GM12878 (cell line): ENCODE measurements around the gene IMMP2L. TPM values are rescaled to one million over a fixed set of nuclear protein-coding genes. Genes with fewer than 3 reads are reported as not detected.

Source experiments
- ATAC-seq: fragments of 200-7000 bp; cut with Tn5 transposase; 3 replicates; pipeline ENCODE4 v1.9.1; 2020; ENCODE audit warnings: mild to moderate bottlenecking, moderate library complexity
- BruUV-seq: library from RNA; stranded (reverse); fragments of 400-500 nt; replicated peaks from 2 replicates; lab custom pipeline; 2021; lab: Mats Ljungman, UMichigan
- CTCF ChIA-PET: fragments of 300-600 bp; sonication (Branson Sonifier 250); formaldehyde crosslinking; extraction: SDS; loops from one replicate; lab custom pipeline; 2021; ENCODE audit warnings: inconsistent platforms; lab: Yijun Ruan, JAX
- POLR2A ChIA-PET: fragments of 350-600 bp; formaldehyde crosslinking; extraction: SDS; loops from one replicate; lab custom pipeline; 2021; ENCODE audit warnings: inconsistent platforms; lab: Charles Lee
- RAD21 ChIA-PET: fragments of 300-600 bp; sonication (Branson Sonifier 250); formaldehyde crosslinking; loops from one replicate; lab custom pipeline; 2023; ENCODE audit warnings: antibody characterized with exemption; ENCODE audit not compliant: unreplicated experiment; lab: Charles Lee
- SMC1A ChIA-PET: fragments of 300-600 bp; sonication (Branson Sonifier 250); formaldehyde crosslinking; loops from one replicate; lab custom pipeline; 2023; ENCODE audit not compliant: unreplicated experiment, uncharacterized antibody; lab: Charles Lee
- DNase-seq: peaks from one replicate; pipeline ENCODE4 v3.0.0-alpha.2; 2011; ENCODE audit warnings: low read depth, low spot score
- FAIRE-seq: peaks from 3 replicates; lab custom pipeline; 2011; peaks lifted over from hg19 to GRCh38; lab: Jason Lieb, UNC
- H2AFZ ChIP-seq: 2 replicates; pipeline ENCODE4 v1.6.0; 2011; ENCODE audit warnings: low read depth, low read length, control low read depth; ENCODE audit not compliant: control insufficient read depth
- H3K27ac ChIP-seq: 2 replicates; pipeline ENCODE4 v1.5.1; 2011; ENCODE audit warnings: control low read depth; ENCODE audit not compliant: control insufficient read depth, insufficient read depth
- H3K27me3 ChIP-seq, 2 experiments: replicated peaks in 1 of 2; 2 replicates each; pipeline versions ENCODE4 v1.6.0 to v1.6.1; 2011; ENCODE audit warnings: low read length in 1 of 2; ENCODE audit not compliant: control insufficient read depth in 2 of 2, insufficient read depth in 2 of 2
- H3K36me3 ChIP-seq, 2 experiments: 2 replicates each; pipeline ENCODE4 v1.5.1; 2011; ENCODE audit warnings: low read length in 1 of 2; ENCODE audit not compliant: control insufficient read depth in 2 of 2, insufficient read depth in 2 of 2
- H3K4me1 ChIP-seq: 2 replicates; pipeline ENCODE4 v1.6.1; 2011; ENCODE audit warnings: mild to moderate bottlenecking, low read length, moderate library complexity, mixed read lengths; ENCODE audit not compliant: control insufficient read depth, insufficient read depth
- H3K4me2 ChIP-seq: 2 replicates; pipeline ENCODE4 v1.6.0; 2011; ENCODE audit warnings: control low read depth; ENCODE audit not compliant: control insufficient read depth, insufficient read depth
- H3K4me3 ChIP-seq: fragments of 200-600 bp; sonication (generic); 2 replicates; pipeline ENCODE4 v1.5.1; 2016
- H3K79me2 ChIP-seq: 2 replicates; pipeline ENCODE4 v1.6.0; 2011; ENCODE audit warnings: low read length; ENCODE audit not compliant: control insufficient read depth, insufficient read depth
- H3K9ac ChIP-seq: 2 replicates; pipeline ENCODE4 v1.8.0; 2011; ENCODE audit warnings: low read length, control low read depth, mixed read lengths; ENCODE audit not compliant: control insufficient read depth, insufficient read depth
- H3K9me3 ChIP-seq: replicated peaks from 3 replicates; pipeline ENCODE4 v1.5.1; 2011; ENCODE audit warnings: mild to moderate bottlenecking, low read length; ENCODE audit not compliant: control insufficient read depth, insufficient read depth
- H4K20me1 ChIP-seq: 2 replicates; pipeline ENCODE4 v1.6.0; 2011; ENCODE audit not compliant: control insufficient read depth, insufficient read depth
- ATF7 ChIP-seq: fragments of 450-650 bp; IDR thresholded peaks from 2 replicates; pipeline ENCODE4 v1.6.1; 2016; ENCODE audit warnings: low read depth, mild to moderate bottlenecking
- BCL11A ChIP-seq: IDR thresholded peaks from 2 replicates; pipeline ENCODE4 v1.6.1; 2011; ENCODE audit warnings: low read depth, low read length
- CBFB ChIP-seq: IDR thresholded peaks from 2 replicates; pipeline ENCODE4 v1.6.1; 2016; ENCODE audit warnings: antibody characterized with exemption, low read depth
- CREM ChIP-seq: IDR thresholded peaks from 2 replicates; pipeline ENCODE4 v1.6.1; 2014; ENCODE audit warnings: antibody characterized with exemption, low read depth
- HDAC2 ChIP-seq: fragments of 200-600 bp; sonication (generic); IDR thresholded peaks from 2 replicates; pipeline ENCODE4 v1.6.1; 2017
- MTA3 ChIP-seq: IDR thresholded peaks from 2 replicates; pipeline ENCODE4 v1.6.1; 2012; ENCODE audit warnings: low read length, inconsistent platforms, borderline replicate concordance
- NFIC ChIP-seq: IDR thresholded peaks from 2 replicates; pipeline ENCODE4 v1.6.1; 2012; ENCODE audit warnings: low read depth, mild to moderate bottlenecking, inconsistent platforms, low read length, moderate library complexity
- POU2F2 ChIP-seq: IDR thresholded peaks from 3 replicates; pipeline ENCODE4 v1.6.1; 2011; ENCODE audit warnings: low read depth, mild to moderate bottlenecking, low read length, borderline replicate concordance
- SMC3 ChIP-seq: IDR thresholded peaks from 2 replicates; pipeline ENCODE4 v1.6.1; 2011; ENCODE audit warnings: low read length, improper control_type of control experiment, borderline replicate concordance
- STAT1 ChIP-seq: fragments of 450-650 bp; conservative IDR thresholded peaks from 2 replicates; pipeline ENCODE4 v1.6.1; 2014; ENCODE audit warnings: antibody characterized with exemption, mild to moderate bottlenecking
- ZNF274 ChIP-seq: IDR thresholded peaks from one replicate; pipeline ENCODE4 v1.8.0; 2011; ENCODE audit not compliant: insufficient read length, insufficient read depth
- ZNF384 ChIP-seq: IDR thresholded peaks from 2 replicates; pipeline ENCODE4 v1.6.1; 2012; ENCODE audit warnings: low read depth, mild to moderate bottlenecking, low read length, improper control_type of control experiment, borderline replicate concordance
- WGBS: methylation state at CpG from one replicate; pipeline ENCODE4 v1.1.6; 2016; ENCODE audit warnings: low lambda C conversion rate; ENCODE audit not compliant: insufficient replicate concordance, insufficient coverage; ENCODE audit errors: missing lambda C conversion rate; 5-methylcytosine and 5-hydroxymethylcytosine counted together
- in situ Hi-C: fragments of 300-500 bp; cut with MboI; formaldehyde crosslinking; loops from 9 replicates; pipeline ENCODE4 v1.14.3; 2018; ENCODE audit warnings: mixed read lengths
- intact Hi-C: fragments of 100-400 bp; cut with micrococcal nuclease; formaldehyde crosslinking; loops from one replicate; pipeline ENCODE4 v1.14.2; 2022; ENCODE audit not compliant: unreplicated experiment
- polyA plus RNA-seq, 11 experiments: library from polyadenylated mRNA; depleted of rRNA in 4 of 11; unstranded in 6 of 11; stranded (reverse) in 5 of 11; fragments of >200 nt; fragmentation: Nextera tagmentation in 4 of 11; fragmentation: Illumina TruSeq in 1 of 11; extraction: Ambion mirVana in 4 of 11; extraction: Trizol in 1 of 11; gene quantifications; 1 replicate in 1 of 11; 2 replicates in 10 of 11; pipeline versions ENCODE4 v1.2.1 to v1.2.3, GENCODE V29; 2011 to 2016; ENCODE audit warnings: inconsistent platforms in 2 of 11, missing spikeins in 2 of 11, low read depth in 1 of 11
- total RNA-seq, 4 experiments: library from RNA; depleted of rRNA in 3 of 4; stranded (reverse); fragments of >200 nt in 3 of 4; fragmentation: Illumina TruSeq in 1 of 4; extraction: Trizol in 1 of 4; gene quantifications; 2 replicates each; pipeline versions ENCODE4 v1.2.1 to v1.2.3, GENCODE V29; 2013 to 2021
- TF ChIP-seq, protein P1 (sequence below): IDR thresholded peaks from 2 replicates; pipeline ENCODE4 v1.6.1; 2012; ENCODE audit warnings: low read depth, low read length, improper control_type of control experiment
- TF ChIP-seq, protein P2 (sequence below): fragments of 450-650 bp; IDR thresholded peaks from 2 replicates; pipeline ENCODE4 v1.6.1; 2018; ENCODE audit warnings: borderline replicate concordance, mild to moderate bottlenecking; ENCODE audit not compliant: partially characterized antibody

The IMMP2L gene
- total and polyA plus RNA-seq, 10 of the 15 experiments (the other 5 are each of a cell fraction or from before 2014, with no cell fraction given) = 12.6 to 46.3 (median 19.6) TPM

DNA sequence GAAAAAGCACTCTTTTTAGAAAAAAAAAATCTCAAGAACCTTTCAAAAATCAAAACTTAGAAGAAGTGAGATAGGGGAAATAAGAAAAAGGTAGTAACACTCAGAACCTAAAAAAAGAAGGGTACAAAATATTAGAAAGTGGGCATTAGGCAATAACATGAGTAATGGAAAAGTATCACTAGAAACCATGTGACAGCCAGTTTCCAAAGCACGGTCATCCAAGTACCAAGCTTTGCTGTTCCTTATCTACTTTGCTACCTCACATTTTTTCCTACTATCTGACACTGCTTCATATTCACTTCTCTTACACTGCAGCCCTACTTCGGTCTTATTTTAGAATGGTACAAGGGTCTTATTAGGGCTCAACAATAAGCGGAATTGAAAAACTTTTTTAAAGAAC is 30.3 kb downstream of the IMMP2L start:
- Histone ChIP-seq H3K4me3 (no peak overlapping the region), H2AFZ (no peak overlapping the region), H3K36me3 (no peaks in the 10 kb centered on the region), H3K9ac (no peak overlapping the region), H4K20me1 (no peaks in the 10 kb centered on the region)
- SMC1A ChIA-PET = interaction anchor here (0.7 to 3.2 kb wide), 5 partner anchors 11 to 427 kb away, joined by 3 to 25 read pairs (median 3); no protein-coding TSS in a partner anchor
- intact Hi-C loops = no loop called here
- 92% methylated on average over 3 of the region's 3 CpGs for WGBS
- DNase-seq = no peak
- TF ChIP-seq ATF7 (peak; percentile 53; the same call in 1 of the 2 replicates), ZNF384 (no peak), BCL11A (no peak), NFIC (no peak; the same call in 1 of the 2 replicates), MTA3 (no peak)
- TF ChIP-seq, all 136 proteins: peak for 1
- FAIRE-seq = no peak
- Histone ChIP-seq H3K27me3 (no peaks in the 10 kb centered on the region), H3K27ac (no peak overlapping the region), H3K4me2 (no peak overlapping the region), H3K79me2 (no peaks in the 10 kb centered on the region), H3K9me3 (no peaks in the 10 kb centered on the region), H3K4me1 (peaks cover 21% of the 10 kb centered on the region)
- CTCF ChIA-PET = interaction anchor here (0.8 to 1.8 kb wide), 5 partner anchors 8 to 199 kb away, joined by 3 to 7 read pairs (median 4); no protein-coding TSS in a partner anchor
- POLR2A ChIA-PET = interaction anchor here (1.0 to 1.3 kb wide), 2 partner anchors 29 to 30 kb away, joined by 4 to 6 read pairs; partner anchors contain the start of gene IMMP2L
- no TSS peak for BruUV-seq
- RAD21 ChIA-PET = interaction anchor here (0.7 to 2.1 kb wide), 3 partner anchors 18 to 30 kb away, joined by 3 to 12 read pairs (median 5); partner anchors contain the start of gene IMMP2L
- 0 out of 3 replicates have a peak, but pooled peaks have one; percentile 4 for ATAC-seq
- in situ Hi-C loops = no loop called here

DNA sequence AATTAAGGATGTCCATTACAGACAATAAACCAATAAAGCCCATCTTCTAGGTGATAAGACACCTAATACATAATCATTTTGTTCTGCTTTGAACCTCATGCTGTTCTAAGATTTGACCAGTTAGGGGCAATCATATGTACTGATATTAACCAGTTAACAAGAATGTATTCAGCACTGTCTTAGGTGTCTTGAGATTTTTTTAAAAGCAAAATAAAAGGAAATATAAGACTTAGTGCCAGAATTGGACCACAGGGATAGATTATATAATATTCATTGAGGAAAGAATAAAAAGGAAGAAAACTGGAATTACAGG is 32.0 kb downstream of the IMMP2L start:
- intact Hi-C loops (no loop called here), in situ Hi-C loops (no loop called here)
- FAIRE-seq (no peak), DNase-seq (no peak), ATAC-seq (no peak)
- Histone ChIP-seq H4K20me1 (no peaks in the 10 kb centered on the region), H3K4me1 (peaks cover 25% of the 10 kb centered on the region), H3K9me3 (no peaks in the 10 kb centered on the region), H2AFZ (no peak overlapping the region), H3K4me3 (no peak overlapping the region), H3K27ac (no peak overlapping the region), H3K27me3 (no peaks in the 10 kb centered on the region), H3K36me3 (no peaks in the 10 kb centered on the region), H3K9ac (no peak overlapping the region), H3K79me2 (no peaks in the 10 kb centered on the region), H3K4me2 (no peak overlapping the region)
- ChIA-PET CTCF (no interaction called here), RAD21 (no interaction called here), POLR2A (no interaction called here), SMC1A (interaction anchor here (3.9 kb wide), 1 partner anchor 30 kb away, joined by 39 read pairs; the partner anchor contains the start of gene IMMP2L)
- no TSS peak for BruUV-seq
- TF ChIP-seq SMC3 (no peak), STAT1 (no peak), HDAC2 (no peak), ZNF274 (no peak), CREM (no peak), POU2F2 (no peak), CBFB (no peak)
- TF ChIP-seq, protein P1, sequence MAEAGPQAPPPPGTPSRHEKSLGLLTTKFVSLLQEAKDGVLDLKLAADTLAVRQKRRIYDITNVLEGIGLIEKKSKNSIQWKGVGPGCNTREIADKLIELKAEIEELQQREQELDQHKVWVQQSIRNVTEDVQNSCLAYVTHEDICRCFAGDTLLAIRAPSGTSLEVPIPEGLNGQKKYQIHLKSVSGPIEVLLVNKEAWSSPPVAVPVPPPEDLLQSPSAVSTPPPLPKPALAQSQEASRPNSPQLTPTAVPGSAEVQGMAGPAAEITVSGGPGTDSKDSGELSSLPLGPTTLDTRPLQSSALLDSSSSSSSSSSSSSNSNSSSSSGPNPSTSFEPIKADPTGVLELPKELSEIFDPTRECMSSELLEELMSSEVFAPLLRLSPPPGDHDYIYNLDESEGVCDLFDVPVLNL = no peak
- TF ChIP-seq, protein P2, sequence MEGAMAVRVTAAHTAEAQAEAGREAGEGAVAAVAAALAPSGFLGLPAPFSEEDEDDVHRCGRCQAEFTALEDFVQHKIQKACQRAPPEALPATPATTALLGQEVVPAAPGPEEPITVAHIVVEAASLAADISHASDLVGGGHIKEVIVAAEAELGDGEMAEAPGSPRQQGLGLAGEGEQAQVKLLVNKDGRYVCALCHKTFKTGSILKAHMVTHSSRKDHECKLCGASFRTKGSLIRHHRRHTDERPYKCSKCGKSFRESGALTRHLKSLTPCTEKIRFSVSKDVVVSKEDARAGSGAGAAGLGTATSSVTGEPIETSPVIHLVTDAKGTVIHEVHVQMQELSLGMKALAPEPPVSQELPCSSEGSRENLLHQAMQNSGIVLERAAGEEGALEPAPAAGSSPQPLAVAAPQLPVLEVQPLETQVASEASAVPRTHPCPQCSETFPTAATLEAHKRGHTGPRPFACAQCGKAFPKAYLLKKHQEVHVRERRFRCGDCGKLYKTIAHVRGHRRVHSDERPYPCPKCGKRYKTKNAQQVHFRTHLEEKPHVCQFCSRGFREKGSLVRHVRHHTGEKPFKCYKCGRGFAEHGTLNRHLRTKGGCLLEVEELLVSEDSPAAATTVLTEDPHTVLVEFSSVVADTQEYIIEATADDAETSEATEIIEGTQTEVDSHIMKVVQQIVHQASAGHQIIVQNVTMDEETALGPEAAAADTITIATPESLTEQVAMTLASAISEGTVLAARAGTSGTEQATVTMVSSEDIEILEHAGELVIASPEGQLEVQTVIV = no peak
